HG02973 (cell line): ENCODE results near the gene RNF180.
A peak's percentile ranks its signal among the peaks of the same experiment; 100 is the strongest.

Experiments
- ATAC-seq: cut with Tn5 transposase; IDR thresholded peaks from one replicate; pipeline ENCODE4 v1.9.1; 2021; ENCODE audit warnings: moderate library complexity; ENCODE audit not compliant: unreplicated experiment

RNF180 gene, protein sequence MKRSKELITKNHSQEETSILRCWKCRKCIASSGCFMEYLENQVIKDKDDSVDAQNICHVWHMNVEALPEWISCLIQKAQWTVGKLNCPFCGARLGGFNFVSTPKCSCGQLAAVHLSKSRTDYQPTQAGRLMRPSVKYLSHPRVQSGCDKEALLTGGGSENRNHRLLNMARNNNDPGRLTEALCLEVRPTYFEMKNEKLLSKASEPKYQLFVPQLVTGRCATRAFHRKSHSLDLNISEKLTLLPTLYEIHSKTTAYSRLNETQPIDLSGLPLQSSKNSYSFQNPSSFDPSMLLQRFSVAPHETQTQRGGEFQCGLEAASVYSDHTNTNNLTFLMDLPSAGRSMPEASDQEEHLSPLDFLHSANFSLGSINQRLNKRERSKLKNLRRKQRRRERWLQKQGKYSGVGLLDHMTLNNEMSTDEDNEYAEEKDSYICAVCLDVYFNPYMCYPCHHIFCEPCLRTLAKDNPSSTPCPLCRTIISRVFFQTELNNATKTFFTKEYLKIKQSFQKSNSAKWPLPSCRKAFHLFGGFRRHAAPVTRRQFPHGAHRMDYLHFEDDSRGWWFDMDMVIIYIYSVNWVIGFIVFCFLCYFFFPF

DNA sequence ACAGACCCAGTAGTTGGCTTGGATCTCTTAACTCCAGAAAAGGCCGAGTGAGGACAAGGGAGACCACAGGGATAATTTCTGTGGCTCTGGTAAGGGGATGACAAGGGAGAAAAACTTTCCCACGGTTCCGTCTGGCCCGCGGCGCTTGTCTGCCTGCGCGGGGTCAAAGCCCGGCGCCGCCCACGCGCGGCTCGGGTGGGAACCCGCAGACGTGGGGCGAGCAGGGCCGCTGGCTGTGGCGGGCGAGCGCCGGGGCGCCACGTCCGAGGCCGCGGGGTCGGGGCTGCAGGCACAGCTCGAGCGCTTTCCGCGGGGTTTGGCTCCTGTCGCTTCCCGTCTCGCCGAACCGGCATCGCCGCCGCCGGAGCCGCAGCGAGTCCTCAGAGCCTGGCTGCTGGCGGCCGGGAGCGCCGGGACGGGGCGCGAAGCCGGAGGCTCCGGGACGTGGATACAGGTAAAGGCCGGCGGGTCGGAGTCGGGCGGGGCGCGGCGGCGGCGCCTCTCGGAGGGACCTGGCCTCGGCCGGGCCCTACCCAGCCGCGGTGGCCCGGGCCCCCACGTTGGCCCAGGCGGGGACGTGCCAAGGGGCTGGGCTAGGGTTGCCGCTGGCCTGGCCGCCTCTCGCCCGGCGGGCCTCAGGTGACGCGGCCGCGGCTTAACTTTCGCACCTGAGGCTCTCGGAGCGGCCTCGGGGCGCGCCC lies at the start of gene RNF180:
Gene RNF180 (plus strand): TSS at position 344 of the 701 bp plus-strand sequence. CDS start 34,965 bp downstream, outside the sequence.
- peak; percentile 41 for ATAC-seq

GRCh38 chr5:64125521-64125920 lies 40.1 kb upstream of the RNF180 start:
- no peak for ATAC-seq

GRCh38 chr5:64126202-64126741 lies 39.4 kb upstream of the RNF180 start:
- ATAC-seq = no peak

DNA sequence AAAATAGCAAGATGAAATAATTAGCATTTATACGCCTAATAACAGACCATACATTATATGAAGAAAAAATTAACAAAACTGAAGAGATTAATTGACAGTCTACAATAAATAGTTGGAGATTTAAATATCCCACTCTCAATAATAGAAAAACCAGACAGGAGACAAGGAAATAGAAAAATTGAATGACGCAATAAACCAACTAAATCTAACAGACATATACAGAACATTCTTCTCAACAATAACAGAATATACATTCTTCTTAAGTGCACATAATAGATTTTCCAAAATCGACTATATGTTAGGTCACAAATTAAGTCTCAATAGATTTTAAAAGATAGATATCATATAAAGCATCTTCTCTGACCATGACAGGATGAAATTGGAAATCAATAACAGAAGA lies 25.6 kb upstream of the RNF180 start:
- no peak for ATAC-seq

DNA sequence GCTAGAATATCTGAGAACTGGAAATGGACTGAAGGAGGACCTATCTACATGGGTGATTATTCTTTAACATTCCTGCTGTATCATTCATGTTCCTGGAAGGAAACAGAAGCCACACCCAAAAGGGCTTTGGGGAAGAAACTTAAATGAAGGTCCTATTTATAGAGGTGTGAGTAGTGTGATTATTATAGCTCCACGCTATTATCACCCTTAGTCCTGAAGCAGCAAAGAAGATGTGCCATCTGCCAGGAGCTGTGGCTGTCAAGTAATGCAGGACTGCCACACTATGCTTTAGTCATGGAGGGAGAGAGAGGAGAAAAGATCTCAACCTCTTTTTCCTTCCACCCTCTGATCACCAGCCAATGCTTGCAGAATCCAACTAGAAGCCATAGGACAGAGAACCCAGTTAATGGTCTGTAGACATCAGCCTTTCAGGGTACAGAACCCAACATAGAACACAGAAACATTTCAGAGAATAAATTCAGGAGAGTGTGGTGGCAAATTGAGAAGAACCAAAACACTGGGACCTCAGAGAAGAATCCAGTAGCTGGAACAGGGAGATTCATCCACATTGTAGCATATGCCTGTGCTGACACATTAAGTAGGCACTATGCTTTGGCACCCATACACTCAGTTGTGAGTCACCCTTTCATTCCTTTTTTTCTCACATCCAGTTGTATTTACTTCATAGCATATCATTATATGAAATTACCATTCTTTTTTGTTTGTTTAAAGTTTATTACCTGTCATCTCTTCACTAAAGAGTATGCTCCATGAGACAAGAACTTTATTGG lies 21.0 kb upstream of the RNF180 start:
- ATAC-seq = no peak

DNA sequence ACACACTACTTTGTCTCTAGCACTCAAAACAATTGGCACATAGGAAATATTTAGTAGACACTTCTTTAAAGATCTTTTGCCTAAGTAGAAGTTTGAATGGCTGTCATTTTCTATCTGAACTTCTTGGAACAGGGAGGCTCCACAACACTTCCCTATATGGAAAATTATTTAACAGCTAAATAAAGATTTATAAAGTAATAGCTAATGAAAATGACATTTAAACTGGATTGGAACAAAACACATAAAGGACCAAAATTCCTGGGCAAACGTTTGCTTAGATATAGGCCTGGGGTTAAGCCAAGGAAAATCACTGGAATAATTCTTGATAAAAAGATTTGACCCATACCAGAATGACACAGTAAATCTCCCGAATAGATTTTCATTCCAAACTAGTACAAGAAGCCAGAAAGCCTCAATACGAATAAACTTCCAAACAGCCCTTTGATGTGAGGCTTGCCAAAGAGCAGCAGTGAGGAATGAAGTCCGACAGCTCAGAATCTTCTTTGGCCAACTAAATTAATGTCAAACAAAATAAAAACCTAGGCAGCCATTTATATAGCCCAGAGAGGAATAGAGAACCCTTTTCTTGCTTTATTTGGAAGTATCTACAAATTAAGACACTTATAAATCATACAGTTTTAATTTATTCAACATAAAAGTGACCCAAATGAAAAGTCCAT lies 20.3 kb upstream of the RNF180 start:
- ATAC-seq = no peak

DNA sequence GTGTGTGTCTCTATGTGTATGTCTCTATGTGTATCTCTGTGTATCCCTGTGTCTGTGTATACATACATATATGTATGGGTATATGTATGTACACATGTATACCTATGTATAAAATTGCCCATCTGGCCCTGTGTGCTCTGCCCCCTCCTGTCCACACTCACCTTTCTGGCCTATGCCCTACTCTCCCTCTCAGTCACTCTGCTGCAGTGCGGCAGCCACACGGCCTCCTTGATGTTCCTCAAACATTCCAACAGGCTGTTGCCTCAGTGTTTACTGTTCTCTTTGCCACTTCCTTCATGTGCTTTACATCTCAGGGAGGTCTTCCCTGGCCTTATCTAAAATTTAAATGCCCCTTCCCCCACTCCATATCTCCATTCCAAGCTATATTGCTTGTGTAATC lies 18.3 kb upstream of the RNF180 start:
- no peak for ATAC-seq

DNA sequence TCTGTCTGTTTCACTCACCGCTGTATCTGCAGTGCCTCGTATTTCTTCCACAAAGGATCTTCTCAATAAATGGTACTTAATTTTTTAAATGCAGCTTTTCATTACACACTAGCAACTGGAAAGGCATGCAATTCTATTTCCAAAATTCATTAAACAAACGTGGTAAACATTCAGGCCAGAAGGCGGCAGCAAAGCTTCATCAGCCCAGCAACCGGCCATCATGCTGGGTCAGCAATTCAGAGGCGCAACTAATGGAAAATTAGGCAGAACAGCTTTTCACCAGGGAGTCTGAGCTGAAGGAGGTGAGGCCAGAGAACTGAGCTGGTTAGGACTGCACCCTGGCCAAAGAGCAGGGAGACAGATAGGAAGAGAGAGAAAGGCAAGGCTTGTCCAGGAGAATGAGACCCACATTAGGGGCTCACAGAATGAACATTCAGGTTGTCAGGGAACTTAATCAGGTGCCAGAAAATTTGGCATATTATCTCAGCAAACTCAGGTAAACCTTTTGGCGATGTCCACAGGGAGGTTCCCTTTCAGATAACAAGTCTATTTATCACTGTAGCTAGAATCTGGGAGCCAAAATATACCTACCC lies 17.7 kb upstream of the RNF180 start:
- no peak for ATAC-seq

- no peak for ATAC-seq
Measured at GRCh38 chr5:64149268-64149667, 16.4 kb upstream of the RNF180 start.

GRCh38 chr5:64149857-64150521 lies 15.7 kb upstream of the RNF180 start:
- no peak for ATAC-seq

- no peak for ATAC-seq
Measured at GRCh38 chr5:64156261-64156660, 9.4 kb upstream of the RNF180 start.

DNA sequence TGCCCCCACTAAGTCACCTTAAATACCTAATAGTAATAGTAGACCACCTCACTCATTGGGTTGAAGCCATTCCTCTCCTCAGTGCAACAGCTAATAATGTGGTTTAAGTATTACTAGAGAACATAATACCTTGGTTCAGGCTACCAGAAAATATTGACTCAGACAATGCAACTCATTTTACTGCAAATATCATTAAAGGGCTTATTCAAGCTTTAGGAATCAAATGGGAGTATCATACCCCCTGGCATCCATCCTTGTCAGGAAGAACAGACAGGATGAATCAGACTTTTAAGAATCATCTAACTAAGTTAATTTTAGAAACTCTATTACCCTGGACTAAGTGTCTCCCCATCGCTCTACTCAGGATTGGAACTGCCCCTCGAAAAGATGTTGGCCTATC lies 6.8 kb upstream of the RNF180 start:
- no peak for ATAC-seq

- no peak for ATAC-seq
Measured at GRCh38 chr5:64160201-64160600, 5.4 kb upstream of the RNF180 start.

- no peak for ATAC-seq
Measured at GRCh38 chr5:64161420-64161819, 4.2 kb upstream of the RNF180 start.

- no peak for ATAC-seq
Measured at GRCh38 chr5:64163135-64163534, 2.5 kb upstream of the RNF180 start.

DNA sequence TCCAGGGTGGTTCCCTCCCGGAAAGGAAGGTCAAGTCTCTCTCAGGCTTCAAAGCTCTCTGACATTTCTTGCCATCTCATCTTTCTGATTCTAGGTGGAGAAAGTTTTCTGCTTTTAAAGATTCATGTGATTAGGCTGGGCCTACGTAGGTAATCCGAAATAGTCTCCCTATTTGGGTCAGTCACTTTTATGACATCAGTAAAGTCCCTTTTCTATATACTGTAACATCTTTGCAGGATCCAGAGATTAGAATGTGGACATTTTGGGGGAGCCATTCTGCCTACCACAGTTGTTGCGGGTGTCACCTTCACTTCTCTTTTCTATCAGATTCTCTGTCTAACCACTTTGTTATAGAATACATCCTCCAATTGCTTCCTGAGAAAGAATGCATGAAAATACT lies 1.9 kb upstream of the RNF180 start:
- no peak for ATAC-seq

- ATAC-seq = no peak
Measured at GRCh38 chr5:64164166-64164565, 1.5 kb upstream of the RNF180 start.

GRCh38 chr5:64165160-64165499 lies 513 bp upstream of the RNF180 start:
- no peak for ATAC-seq

DNA sequence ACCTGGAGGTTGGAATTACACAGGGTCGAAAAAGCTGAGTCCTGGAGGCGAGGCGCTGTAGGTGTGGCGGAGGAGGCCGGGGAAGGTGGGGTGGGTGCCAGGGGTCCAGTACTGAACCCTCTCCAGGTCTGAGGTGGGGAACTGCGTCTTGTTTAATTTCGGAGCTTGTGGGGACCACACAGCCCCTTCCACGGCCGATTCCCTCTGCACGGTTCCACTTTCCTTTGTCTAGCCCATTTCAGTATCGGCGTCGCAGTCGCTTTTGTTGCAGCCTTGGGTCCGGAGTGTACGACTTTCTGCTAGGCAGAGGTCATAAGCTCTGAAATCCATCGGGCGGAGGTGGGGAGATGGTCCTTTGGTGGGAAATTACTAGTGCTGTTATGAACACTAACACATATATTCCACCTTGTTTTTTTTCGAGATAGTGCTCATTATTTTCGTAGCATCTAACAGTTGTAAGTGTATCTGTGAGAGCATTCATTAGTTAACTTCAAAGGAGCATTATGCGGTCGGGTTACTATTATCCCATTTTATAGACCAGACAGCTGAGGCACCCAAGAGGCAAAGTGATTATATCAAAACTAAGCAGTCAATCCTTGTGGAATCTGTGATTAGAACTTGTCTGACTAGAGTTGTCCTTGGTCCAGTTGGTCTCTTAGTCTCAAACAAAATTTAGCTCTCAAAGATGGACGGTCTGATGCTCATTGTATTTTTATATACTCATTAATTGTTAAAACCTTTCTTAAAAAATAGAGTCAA lies 737 bp downstream of the RNF180 start:
- ATAC-seq = no peak
